Ishikawa (cell line): ENCODE results near the gene AFMID.

Source experiments
- CEBPB ChIP-seq: IDR thresholded peaks from 2 replicates; pipeline ENCODE4 v1.6.1; 2012
- EP300 ChIP-seq: IDR thresholded peaks from 2 replicates; pipeline ENCODE4 v1.6.1; 2012; ENCODE audit warnings: borderline replicate concordance
- FOXM1 ChIP-seq: IDR thresholded peaks from 2 replicates; pipeline ENCODE4 v1.6.1; 2012; ENCODE audit warnings: low read depth, borderline replicate concordance
- RAD21 ChIP-seq: IDR thresholded peaks from 2 replicates; pipeline ENCODE4 v1.6.1; 2012; ENCODE audit warnings: low read depth
- TAF1 ChIP-seq: IDR thresholded peaks from 2 replicates; pipeline ENCODE4 v1.6.1; 2012; ENCODE audit warnings: low read depth, mild to moderate bottlenecking
- TCF12 ChIP-seq: IDR thresholded peaks from 2 replicates; pipeline ENCODE4 v1.6.1; 2012; ENCODE audit warnings: low read depth
- TEAD4 ChIP-seq: IDR thresholded peaks from 2 replicates; pipeline ENCODE4 v1.6.1; 2012
- YY1 ChIP-seq: IDR thresholded peaks from 2 replicates; pipeline ENCODE4 v1.6.1; 2012; ENCODE audit warnings: low read depth
- TF ChIP-seq, protein P1 (sequence below): IDR thresholded peaks from 2 replicates; pipeline ENCODE4 v1.6.1; 2012
- TF ChIP-seq, protein P2 (sequence below): IDR thresholded peaks from 2 replicates; pipeline ENCODE4 v1.6.1; 2012

DNA sequence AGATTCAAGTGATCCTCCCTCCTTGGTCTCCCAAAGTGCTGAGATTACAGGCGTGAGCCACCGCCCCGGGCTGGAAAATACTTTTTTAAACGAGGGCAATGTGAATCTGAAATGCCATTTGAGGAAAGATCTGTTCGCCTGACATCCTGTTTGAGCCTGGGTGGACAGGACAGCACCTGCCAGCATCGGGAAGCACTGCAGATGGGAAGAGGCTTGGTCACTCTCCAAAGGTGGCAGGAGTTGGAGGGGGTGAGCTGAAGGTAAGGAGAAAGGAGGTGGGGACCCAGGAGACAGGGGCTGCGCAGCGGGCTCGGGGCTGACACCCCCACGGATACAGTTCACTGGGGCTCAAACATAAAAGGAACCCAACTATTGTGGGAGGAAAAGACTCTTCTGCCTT is 22.9 kb downstream of the AFMID start:
- TF ChIP-seq TAF1 (no peak), YY1 (no peak), EP300 (no peak), CEBPB (no peak), TCF12 (no peak), FOXM1 (no peak), TEAD4 (no peak), RAD21 (no peak)
- TF ChIP-seq, protein P1, sequence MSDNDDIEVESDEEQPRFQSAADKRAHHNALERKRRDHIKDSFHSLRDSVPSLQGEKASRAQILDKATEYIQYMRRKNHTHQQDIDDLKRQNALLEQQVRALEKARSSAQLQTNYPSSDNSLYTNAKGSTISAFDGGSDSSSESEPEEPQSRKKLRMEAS = no peak
- TF ChIP-seq, protein P2, sequence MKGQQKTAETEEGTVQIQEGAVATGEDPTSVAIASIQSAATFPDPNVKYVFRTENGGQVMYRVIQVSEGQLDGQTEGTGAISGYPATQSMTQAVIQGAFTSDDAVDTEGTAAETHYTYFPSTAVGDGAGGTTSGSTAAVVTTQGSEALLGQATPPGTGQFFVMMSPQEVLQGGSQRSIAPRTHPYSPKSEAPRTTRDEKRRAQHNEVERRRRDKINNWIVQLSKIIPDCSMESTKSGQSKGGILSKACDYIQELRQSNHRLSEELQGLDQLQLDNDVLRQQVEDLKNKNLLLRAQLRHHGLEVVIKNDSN = no peak
